Dedifferentiated amniotic fluid mesenchymal stem cell (primary cell): ENCODE measurements around the gene GSG1L.
"Not testable (repeated sequence)": the region's sequence is repeated elsewhere in the genome, so short reads cannot be mapped to it uniquely, and the experiment has no call there.

Experiments used
- DNase-seq: peaks from one replicate; pipeline ENCODE4 v3.0.0-alpha.2; 2016; ENCODE audit errors: extremely low spot score

The GSG1L gene

GRCh38 chr16:27950206-27950887 is 113.2 kb downstream of the GSG1L start:
- DNase-seq: no peak

GRCh38 chr16:27947696-27948095 is 115.8 kb downstream of the GSG1L start:
- no peak for DNase-seq

DNA sequence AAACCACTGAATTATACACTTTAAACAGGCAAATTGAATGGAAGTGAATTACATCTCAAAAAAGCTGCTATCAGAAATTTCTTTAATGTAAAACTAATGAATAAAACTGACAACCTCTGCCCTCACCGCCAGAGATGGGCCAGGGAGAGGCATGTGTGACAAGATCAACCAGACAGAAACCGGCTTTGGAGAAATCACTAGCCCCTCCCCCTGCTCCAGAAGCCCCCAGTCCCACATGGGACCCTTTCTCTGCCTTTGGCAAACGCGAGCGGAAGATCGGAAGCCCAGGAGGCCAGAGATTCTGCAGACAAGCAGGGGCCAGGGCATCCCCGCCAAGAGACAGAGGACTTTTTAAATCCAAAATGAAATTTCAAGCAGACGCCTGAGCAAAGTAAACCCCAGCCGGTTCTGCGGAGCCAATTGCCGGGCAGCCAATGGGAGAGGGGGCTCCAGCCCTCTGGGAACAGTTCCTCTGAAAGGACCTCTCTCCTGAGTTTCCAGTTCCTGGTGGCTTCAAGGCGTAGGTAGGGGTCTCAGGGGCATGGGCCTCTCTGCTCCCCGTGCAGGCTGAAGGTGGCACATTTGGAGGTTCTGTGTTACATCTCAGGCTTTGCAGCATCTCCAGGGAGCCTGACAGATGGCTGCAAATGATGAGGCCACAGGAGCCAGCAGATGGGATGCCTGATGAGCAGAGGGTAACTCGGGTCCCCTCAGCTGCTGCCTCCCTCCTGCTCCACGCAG is 118.1 kb downstream of the GSG1L start:
- no peak for DNase-seq

GRCh38 chr16:27943766-27944165 is 119.7 kb downstream of the GSG1L start:
- DNase-seq: no peak

DNA sequence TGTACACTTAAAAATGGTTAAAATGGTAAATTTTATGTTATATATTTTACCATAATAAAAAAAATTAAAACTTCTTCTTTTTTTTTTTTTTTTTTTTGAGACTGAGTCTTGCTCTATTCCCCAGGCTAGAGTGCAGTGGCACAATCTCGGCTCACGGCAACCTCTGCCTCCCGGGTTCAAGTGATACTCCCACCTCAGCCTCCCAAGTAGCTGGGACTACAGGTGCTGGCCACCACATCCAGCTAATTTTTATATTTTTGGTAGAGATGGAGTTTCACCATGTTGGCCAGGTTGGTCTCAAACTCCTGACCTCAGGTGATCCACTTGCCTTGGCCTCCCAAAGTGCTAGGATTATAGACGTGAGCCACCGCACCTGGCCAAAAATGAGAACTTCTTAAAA is 121.4 kb downstream of the GSG1L start:
- not testable (repeated sequence) for DNase-seq

DNA sequence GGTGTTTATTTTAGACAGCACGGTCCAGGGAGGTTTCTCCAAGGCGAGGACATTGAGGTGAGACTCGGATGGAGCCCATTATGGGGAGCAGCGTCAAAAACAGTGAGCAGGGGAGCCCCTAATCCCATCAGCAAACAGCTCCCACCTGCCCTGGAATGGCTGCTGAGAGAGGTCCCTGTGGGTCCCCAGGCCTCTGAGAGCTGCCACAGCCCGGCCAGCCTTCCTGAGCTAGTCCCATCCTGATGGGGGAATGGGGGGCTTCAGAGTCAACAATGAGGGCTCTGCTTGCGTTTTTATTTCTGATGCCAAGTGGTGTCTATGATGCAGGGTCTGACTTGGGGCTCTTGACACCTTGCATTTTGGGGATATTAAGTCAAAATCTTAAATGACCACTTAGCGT is 128.4 kb downstream of the GSG1L start:
- DNase-seq: no peak

DNA sequence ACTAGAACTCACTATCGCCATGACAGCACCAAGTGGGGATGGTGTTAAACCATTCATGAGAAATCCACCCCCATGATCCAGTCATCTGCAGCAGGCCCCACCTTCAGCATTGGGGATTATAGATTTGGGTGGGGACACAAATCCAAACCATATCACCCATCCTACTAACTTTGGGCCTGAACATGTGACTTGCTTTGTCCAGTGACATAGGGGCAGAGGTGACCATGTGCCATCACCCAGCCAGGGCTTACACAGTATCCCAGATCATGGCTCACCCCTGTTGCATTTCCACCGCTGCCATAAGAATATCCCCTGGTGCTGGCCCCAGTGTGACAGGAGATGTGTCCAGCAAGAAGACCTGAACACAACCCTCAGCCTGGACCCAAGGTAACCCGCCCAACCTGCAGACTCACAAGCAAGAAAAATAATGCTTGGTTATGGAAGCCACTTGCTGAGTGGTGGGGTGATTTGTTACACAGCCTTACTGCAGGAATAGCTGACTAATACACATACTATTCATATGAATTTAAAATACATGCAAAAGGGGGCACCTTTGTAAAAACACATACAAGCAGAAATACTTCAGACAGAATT is 130.9 kb downstream of the GSG1L start:
- no peak for DNase-seq

DNA sequence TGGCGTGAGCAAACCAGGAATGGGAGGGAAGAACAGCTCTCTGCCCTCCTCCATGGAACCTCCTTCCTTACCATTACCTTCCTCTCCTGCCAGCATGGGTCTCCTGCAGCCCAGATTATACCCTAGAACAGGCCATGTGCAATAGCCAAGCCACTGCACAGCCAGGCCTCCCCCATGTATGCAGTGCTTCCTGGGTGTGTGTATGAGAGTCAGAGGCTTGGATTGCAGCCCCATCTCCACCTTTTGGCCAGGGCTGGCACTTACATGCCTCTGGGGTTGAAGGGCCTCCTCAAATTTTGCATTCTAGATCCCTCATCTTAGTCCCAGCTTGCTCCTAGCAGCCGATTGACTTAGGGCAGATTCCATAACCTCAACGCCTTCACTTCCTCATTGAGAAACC is 133.7 kb downstream of the GSG1L start:
- DNase-seq: no peak

DNA sequence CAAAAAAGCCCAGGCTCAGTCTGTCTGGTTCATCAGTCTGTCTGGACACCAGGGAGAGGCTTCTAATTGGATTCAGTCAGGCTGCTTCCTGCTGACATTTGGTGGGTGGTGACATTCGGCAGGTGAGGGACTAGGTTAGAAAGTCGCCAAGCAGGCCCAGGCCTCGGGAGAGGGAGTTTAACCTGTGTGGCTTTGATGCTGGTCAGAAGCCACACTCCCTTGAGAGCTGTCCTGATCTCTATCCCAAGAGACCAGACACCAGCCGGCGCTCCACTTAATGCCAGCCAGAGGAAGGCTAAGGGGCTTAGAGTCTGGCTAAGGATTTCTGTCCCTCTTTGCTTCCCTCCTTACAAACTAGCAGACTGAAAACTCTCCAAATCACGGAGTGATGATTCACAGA is 135.0 kb downstream of the GSG1L start:
- DNase-seq: no peak

GRCh38 chr16:27927266-27927901 is 136.1 kb downstream of the GSG1L start:
- DNase-seq: no peak

DNA sequence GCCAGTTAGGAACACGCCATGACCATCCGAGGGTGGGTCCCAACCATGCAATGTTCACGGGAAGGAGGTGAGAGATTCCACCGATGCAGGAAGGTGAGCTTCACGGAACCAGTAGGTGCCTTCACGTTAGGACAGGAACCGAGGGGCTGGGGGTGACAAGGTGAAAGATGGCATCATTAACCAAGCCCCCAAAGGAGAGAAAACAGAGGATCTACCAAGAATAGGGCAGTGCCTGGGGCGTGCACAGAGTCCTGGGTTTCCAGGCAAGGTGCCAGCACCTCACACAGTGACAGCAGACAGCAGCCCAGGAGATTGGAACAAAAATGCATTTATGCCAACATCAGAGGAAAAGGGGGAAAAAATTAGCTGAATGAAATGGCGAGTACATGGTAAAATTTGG is 137.9 kb downstream of the GSG1L start:
- no peak for DNase-seq

- DNase-seq: no peak
Measured at GRCh38 chr16:27924411-27925118, 138.9 kb downstream of the GSG1L start.

GRCh38 chr16:27923751-27924150 is 139.8 kb downstream of the GSG1L start:
- DNase-seq: no peak

DNA sequence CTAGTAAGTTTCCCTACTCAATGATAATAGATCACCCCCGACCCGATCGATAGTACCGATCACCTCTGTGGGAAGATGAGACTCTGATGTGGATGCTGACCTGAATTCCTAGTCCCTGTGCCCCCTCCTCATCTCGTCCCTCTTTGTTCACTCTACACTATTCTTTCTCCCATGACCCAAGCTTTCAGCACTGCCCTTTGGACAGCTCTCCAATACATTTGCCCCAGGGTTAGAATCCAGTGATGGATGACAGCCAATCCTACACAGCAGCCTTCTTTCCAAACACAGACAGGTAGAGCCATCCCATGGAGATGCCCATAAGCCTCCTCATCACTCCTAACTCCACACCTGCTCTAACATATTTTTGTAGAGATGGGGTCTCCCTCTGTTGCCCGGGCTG is 141.1 kb downstream of the GSG1L start:
- DNase-seq: no peak

DNA sequence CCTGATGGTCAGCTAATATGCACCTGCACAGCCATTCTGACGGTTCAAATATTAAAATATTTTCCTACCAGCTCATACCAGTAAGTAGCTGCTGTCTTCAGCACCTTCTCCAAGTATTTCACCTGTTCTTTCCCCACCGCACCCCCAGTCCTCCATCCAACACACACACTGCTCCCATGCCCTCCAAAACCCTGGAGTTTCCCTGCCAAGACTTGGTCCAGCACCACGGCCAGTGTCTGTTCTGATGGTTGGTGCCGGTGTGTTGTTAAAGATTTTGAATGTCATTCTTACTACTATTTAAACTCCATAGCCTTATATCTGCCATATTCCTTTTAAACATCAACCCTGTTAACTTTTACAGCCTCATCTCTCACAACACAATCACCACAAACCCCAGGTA is 142.4 kb downstream of the GSG1L start:
- no peak for DNase-seq

DNA sequence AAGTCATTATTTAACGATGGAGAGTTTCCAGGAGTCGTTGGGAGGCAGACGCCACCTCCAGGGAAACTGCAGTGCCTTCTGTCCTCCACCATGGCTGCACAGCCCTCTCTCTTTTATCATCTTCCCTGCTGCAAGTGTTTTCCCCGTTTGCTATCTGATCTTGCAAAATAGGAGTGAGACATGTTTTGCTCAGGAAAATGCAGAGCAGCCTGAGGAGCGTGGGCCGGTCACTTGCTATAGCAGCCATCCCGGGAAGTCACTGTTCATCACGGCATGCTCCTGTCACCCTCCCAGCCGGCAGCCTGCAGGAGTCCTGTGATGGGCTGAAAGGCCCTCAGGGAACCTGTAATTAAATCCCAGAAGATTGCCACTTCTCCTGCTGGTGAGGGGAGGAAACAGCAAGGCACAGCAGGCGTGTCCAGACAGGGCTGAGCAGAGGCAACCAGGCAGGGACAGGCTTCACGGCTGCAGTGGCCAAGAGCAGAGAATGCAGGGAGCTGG is 143.1 kb downstream of the GSG1L start:
- DNase-seq: no peak

- DNase-seq: no peak
Measured at GRCh38 chr16:27918755-27919154, 144.8 kb downstream of the GSG1L start.

DNA sequence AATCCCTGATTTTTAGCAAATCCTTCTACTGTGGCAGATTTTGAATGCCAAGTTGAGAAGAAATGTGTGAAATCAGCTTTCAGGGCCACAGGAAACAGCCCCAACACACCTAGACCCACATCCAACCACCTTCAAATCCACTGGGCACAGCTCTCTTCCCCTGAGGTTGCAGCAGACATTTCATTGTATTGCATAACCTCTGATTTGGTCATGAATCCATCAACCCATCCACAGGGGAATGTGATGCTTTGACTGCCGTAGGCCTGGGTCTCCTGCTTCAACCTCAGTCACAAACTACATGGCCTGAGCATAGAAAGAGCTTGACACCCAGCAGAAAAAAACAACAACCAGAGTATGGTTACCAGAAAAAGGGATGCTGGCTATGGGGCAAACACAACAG is 145.6 kb downstream of the GSG1L start:
- DNase-seq: no peak

DNA sequence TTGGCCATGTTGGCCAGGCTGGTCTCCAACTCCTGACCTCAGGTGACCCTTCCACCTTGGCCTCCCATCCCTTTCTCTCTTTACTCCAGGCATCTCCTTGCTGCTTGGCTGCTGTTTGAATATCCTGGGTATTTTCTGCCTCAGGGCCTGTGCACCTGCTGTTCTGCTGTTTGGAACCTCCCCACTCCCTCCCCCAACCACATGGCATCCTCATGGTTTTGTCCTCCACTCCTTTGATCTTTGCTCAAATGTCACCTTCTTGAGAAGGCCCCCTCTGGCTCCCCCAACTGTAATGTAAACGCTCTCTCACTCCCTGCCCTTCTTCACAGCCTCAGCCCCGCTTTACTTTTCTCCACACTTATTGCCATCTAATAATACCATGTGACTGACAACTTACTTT is 152.0 kb downstream of the GSG1L start:
- no peak for DNase-seq

GRCh38 chr16:27907457-27907972 is 156.0 kb downstream of the GSG1L start:
- no peak for DNase-seq

DNA sequence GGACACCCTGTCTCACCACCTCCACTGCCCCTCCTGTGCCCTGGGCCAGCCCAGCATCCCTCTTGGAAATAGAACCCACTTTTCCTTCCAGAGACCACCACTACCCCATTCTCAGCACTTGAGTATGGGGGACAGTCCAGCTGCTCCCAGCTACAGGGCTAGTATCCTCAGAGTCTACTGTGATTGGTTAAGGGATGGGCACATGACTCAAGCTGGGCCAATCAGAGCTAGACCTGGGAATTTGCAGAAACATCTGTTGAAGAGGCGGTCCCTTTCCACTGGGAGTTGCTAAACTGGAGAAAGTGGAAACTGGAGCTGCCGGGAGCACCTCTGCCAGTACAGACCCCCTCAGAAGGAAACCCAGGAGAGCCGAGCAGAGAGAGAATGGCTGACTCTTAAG is 156.6 kb downstream of the GSG1L start:
- no peak for DNase-seq
